A673 (cell line): Measurements from ENCODE around the gene NETO2. TPM values are rescaled to one million over a fixed set of nuclear protein-coding genes. Genes with fewer than 3 reads are reported as not detected.

Experiments used
- BruUV-seq: library from RNA; stranded (reverse); fragments of 400-500 nt; replicated peaks from 2 replicates; lab custom pipeline; 2021; lab: Mats Ljungman, UMichigan
- CTCF ChIA-PET: fragments of 300-600 bp; sonication (Branson Sonifier 250); formaldehyde crosslinking; loops from one replicate; lab custom pipeline; 2022; ENCODE audit warnings: antibody characterized with exemption; lab: Charles Lee
- POLR2A ChIA-PET: fragments of 300-600 bp; sonication (Branson Sonifier 250); formaldehyde crosslinking; loops from one replicate; lab custom pipeline; 2022; ENCODE audit warnings: antibody characterized with exemption; ENCODE audit not compliant: low non-redundant PET; lab: Charles Lee
- DNase-seq: peaks from one replicate; pipeline ENCODE4 v3.0.0-alpha.2; 2015; ENCODE audit warnings: low spot score
- H3K27ac ChIP-seq: fragments of 200-600 bp; sonication (generic); 2 replicates; pipeline ENCODE4 v1.5.1; 2016; ENCODE audit warnings: mixed run types, low read depth, mild to moderate bottlenecking, mixed read lengths, antibody characterized with exemption, low read length; ENCODE audit not compliant: poor library complexity, severe bottlenecking
- H3K27me3 ChIP-seq: fragments of 200-600 bp; sonication (generic); replicated peaks from 2 replicates; pipeline ENCODE4 v1.6.1; 2017; ENCODE audit warnings: mixed run types, low read depth, mild to moderate bottlenecking, mixed read lengths, antibody characterized with exemption, low read length; ENCODE audit not compliant: insufficient read depth, poor library complexity
- H3K36me3 ChIP-seq: fragments of 200-600 bp; sonication (generic); 2 replicates; pipeline ENCODE4 v1.6.1; 2016; ENCODE audit warnings: mixed run types, mild to moderate bottlenecking, mixed read lengths, antibody characterized with exemption, low read length; ENCODE audit not compliant: insufficient read depth, poor library complexity, severe bottlenecking
- H3K4me1 ChIP-seq: fragments of 200-600 bp; sonication (generic); 2 replicates; pipeline ENCODE4 v1.6.1; 2017; ENCODE audit warnings: mixed run types, mild to moderate bottlenecking, mixed read lengths, antibody characterized with exemption, low read length; ENCODE audit not compliant: insufficient read depth, poor library complexity, severe bottlenecking
- H3K4me3 ChIP-seq: fragments of 200-600 bp; sonication (generic); 2 replicates; pipeline ENCODE4 v1.5.1; 2016; ENCODE audit warnings: low read depth, mixed run types, mild to moderate bottlenecking, mixed read lengths, low read length; ENCODE audit not compliant: poor library complexity, severe bottlenecking
- H3K9me3 ChIP-seq: fragments of 200-600 bp; sonication (generic); 2 replicates; pipeline ENCODE4 v1.6.1; 2016; ENCODE audit warnings: mixed run types, low read depth, mild to moderate bottlenecking, mixed read lengths, antibody characterized with exemption, low read length; ENCODE audit not compliant: poor library complexity, severe bottlenecking
- CTCF ChIP-seq: fragments of 300-800, 200-600 bp; sonication (generic); conservative IDR thresholded peaks from 2 replicates; pipeline ENCODE4 v1.5.1; 2017; ENCODE audit warnings: low read depth, mild to moderate bottlenecking, antibody characterized with exemption, low read length, moderate library complexity, mixed read lengths
- EZH2 ChIP-seq: fragments of 200-600 bp; sonication (generic); IDR thresholded peaks from 2 replicates; pipeline ENCODE4 v1.6.1; 2017; ENCODE audit warnings: borderline replicate concordance, low read depth, mild to moderate bottlenecking, mixed read lengths, antibody characterized with exemption, low read length; ENCODE audit not compliant: poor library complexity, severe bottlenecking
- intact Hi-C: fragments of 100-400 bp; cut with micrococcal nuclease; formaldehyde crosslinking; loops from one replicate; pipeline ENCODE4 v1.10.0; 2022; ENCODE audit not compliant: unreplicated experiment
- total RNA-seq: library from RNA; stranded (reverse); gene quantifications from 2 replicates; pipeline ENCODE4 v1.2.3, GENCODE V29; 2021

The NETO2 gene
- total RNA-seq, 1 experiment from 2014 or later = 68.7 TPM

- no peak for DNase-seq
- Histone ChIP-seq H3K4me1 (no peaks in the 10 kb centered on the region), H3K27ac (no peak overlapping the region), H3K4me3 (no peak overlapping the region), H3K27me3 (no peaks in the 10 kb centered on the region), H3K36me3 (no peaks in the 10 kb centered on the region), H3K9me3 (no peaks in the 10 kb centered on the region)
- BruUV-seq = no TSS peak
- intact Hi-C loops = no loop called here
- TF ChIP-seq CTCF (no peak), EZH2 (no peak)
- ChIA-PET POLR2A (no interaction called here), CTCF (no interaction called here)
These were observed 47.4 kb downstream of the NETO2 start for GRCh38 chr16:47096297-47096696.

- no TSS peak for BruUV-seq
- Histone ChIP-seq H3K27ac (no peak overlapping the region), H3K9me3 (no peaks in the 10 kb centered on the region), H3K4me1 (no peaks in the 10 kb centered on the region), H3K36me3 (no peaks in the 10 kb centered on the region), H3K27me3 (no peaks in the 10 kb centered on the region), H3K4me3 (no peak overlapping the region)
- no peak for DNase-seq
- TF ChIP-seq EZH2 = no peak
- no peak for TF ChIP-seq CTCF
- POLR2A ChIA-PET = no interaction called here
- intact Hi-C loops = no loop called here
- CTCF ChIA-PET = no interaction called here
These were observed 59.5 kb downstream of the NETO2 start for GRCh38 chr16:47084198-47084597.

GRCh38 chr16:47082099-47082865, 61.5 kb downstream of the NETO2 start:
- CTCF ChIA-PET = no interaction called here
- DNase-seq = no peak

More at GRCh38 chr16:47082099-47082865, 61.5 kb downstream of the NETO2 start:
- no peak overlapping the region for H3K4me3 ChIP-seq
- H3K27ac ChIP-seq = no peak overlapping the region
- no TSS peak for BruUV-seq
- intact Hi-C loops = no loop called here
- TF ChIP-seq EZH2 (no peak), CTCF (no peak)
- POLR2A ChIA-PET = no interaction called here
- no peaks in the 10 kb centered on the region for H3K9me3 ChIP-seq
- no peaks in the 10 kb centered on the region for H3K27me3 ChIP-seq
- no peaks in the 10 kb centered on the region for H3K36me3 ChIP-seq
- H3K4me1 ChIP-seq = no peaks in the 10 kb centered on the region
